Measurements from ENCODE around the gene PARD6B. TPM values are rescaled to one million over a fixed set of nuclear protein-coding genes. Genes with fewer than 3 reads are reported as not detected.

The PARD6B gene
- total and polyA plus RNA-seq, 8 donors = 3.2 to 69.5 (median 10.6) TPM

- no peaks in the 10 kb centered on the region for H3K27me3 ChIP-seq
- no peak overlapping the region for H3K27ac ChIP-seq
- TF ChIP-seq POLR2A (IDR thresholded peaks at IDR 0.05) (no peak), POLR2AphosphoS5 (IDR thresholded peaks at IDR 0.05) (no peak), EP300 (IDR thresholded peaks at IDR 0.05) (no peak)
- H3K36me3 ChIP-seq = no peaks in the 10 kb centered on the region
- 76 to 83% (median 81%) methylated on average over 2 of the region's 2 CpGs for WGBS, 5 donors
- intact Hi-C loops (cut with DNase I; ENCODE audit: low total_unique reads) = no loop called here
- no peak overlapping the region for H3K4me3 ChIP-seq
- H3K9me3 ChIP-seq = no peaks in the 10 kb centered on the region
- peaks cover 0 to 12% (median 5%) of the 10 kb centered on the region in 4 donors for H3K4me1 ChIP-seq
- DNase-seq = no peak
Observed at GRCh38 chr20:50756447-50756846, 25.1 kb downstream of the PARD6B start.

GRCh38 chr20:50758469-50758868, 27.1 kb downstream of the PARD6B start:
- TF ChIP-seq CTCF (IDR thresholded peaks at IDR 0.05) (no peak), EP300 (IDR thresholded peaks at IDR 0.05) (no peak), POLR2AphosphoS5 (IDR thresholded peaks at IDR 0.05) (no peak), POLR2A (IDR thresholded peaks at IDR 0.05) (no peak)
- intact Hi-C loops (cut with DNase I; ENCODE audit: low total_unique reads) = no loop called here
- H3K36me3 ChIP-seq = no peaks in the 10 kb centered on the region
- DNase-seq = no peak
- H3K27ac ChIP-seq = no peak overlapping the region
- H3K4me3 ChIP-seq = no peak overlapping the region
- no peaks in the 10 kb centered on the region for H3K9me3 ChIP-seq
- WGBS, 5 donors = 80 to 90% (median 81%) methylated on average over 5 of the region's 5 CpGs
- H3K4me1 ChIP-seq = peaks cover 17 to 30% (median 24%) of the 10 kb centered on the region in 4 donors
- H3K27me3 ChIP-seq = no peaks in the 10 kb centered on the region

- Histone ChIP-seq H3K27me3 (no peaks in the 10 kb centered on the region), H3K36me3 (no peaks in the 10 kb centered on the region), H3K4me1 (peaks cover 20 to 32% (median 27%) of the 10 kb centered on the region in 4 donors), H3K27ac (no peak overlapping the region), H3K9me3 (no peaks in the 10 kb centered on the region), H3K4me3 (no peak overlapping the region)
- no peak for TF ChIP-seq EP300 (IDR thresholded peaks at IDR 0.05)
- TF ChIP-seq POLR2A (IDR thresholded peaks at IDR 0.05) = no peak
- no peak for TF ChIP-seq CTCF (IDR thresholded peaks at IDR 0.05)
- no peak for TF ChIP-seq POLR2AphosphoS5 (IDR thresholded peaks at IDR 0.05)
- no peak for DNase-seq
- 90 to 97% (median 95%) methylated on average over 3 of the region's 3 CpGs for WGBS, 5 donors
- intact Hi-C loops (cut with DNase I; ENCODE audit: low total_unique reads) = no loop called here
Observed at GRCh38 chr20:50758992-50759391, 27.6 kb downstream of the PARD6B start.

GRCh38 chr20:50759678-50760077, 28.3 kb downstream of the PARD6B start:
- Histone ChIP-seq H3K9me3 (no peaks in the 10 kb centered on the region), H3K27me3 (no peaks in the 10 kb centered on the region), H3K4me1 (peaks cover 20 to 33% (median 32%) of the 10 kb centered on the region in 4 donors), H3K4me3 (no peak overlapping the region), H3K27ac (peak overlapping the region in 3 of 5 donors; percentile 82 to 85 (median 84)), H3K36me3 (no peaks in the 10 kb centered on the region)
- WGBS, 5 donors = 78 to 94% (median 88%) methylated on average over 5 of the region's 5 CpGs
- DNase-seq = no peak
- intact Hi-C loops (cut with DNase I; ENCODE audit: low total_unique reads) = no loop called here
- TF ChIP-seq POLR2AphosphoS5 (IDR thresholded peaks at IDR 0.05) = no peak
- no peak for TF ChIP-seq POLR2A (IDR thresholded peaks at IDR 0.05)
- TF ChIP-seq CTCF (IDR thresholded peaks at IDR 0.05) = no peak
- no peak for TF ChIP-seq EP300 (IDR thresholded peaks at IDR 0.05)

- intact Hi-C loops (cut with DNase I; ENCODE audit: low total_unique reads) = no loop called here
- Histone ChIP-seq H3K27me3 (no peaks in the 10 kb centered on the region), H3K9me3 (no peaks in the 10 kb centered on the region), H3K36me3 (no peaks in the 10 kb centered on the region), H3K4me1 (peaks cover 20 to 38% (median 34%) of the 10 kb centered on the region in 4 donors), H3K4me3 (no peak overlapping the region), H3K27ac (peak overlapping the region; percentile 82 to 92 (median 85))
- TF ChIP-seq POLR2A (IDR thresholded peaks at IDR 0.05) (no peak), POLR2AphosphoS5 (IDR thresholded peaks at IDR 0.05) (no peak), EP300 (IDR thresholded peaks at IDR 0.05) (no peak), CTCF (IDR thresholded peaks at IDR 0.05) (no peak)
- DNase-seq = no peak
- 22 to 46% (median 37%) methylated on average over 6 of the region's 6 CpGs for WGBS, 5 donors
Observed at GRCh38 chr20:50762045-50762422, 30.7 kb downstream of the PARD6B start.
